GM12892 (cell line): ENCODE results near the gene PTK7.

ENCODE experiments used
- POLR2A ChIP-seq: IDR thresholded peaks from 2 replicates; pipeline ENCODE4 v1.6.1; 2011; ENCODE audit warnings: low read depth, low read length, control low read depth
- POLR2AphosphoS5 ChIP-seq: IDR thresholded peaks from 2 replicates; pipeline ENCODE4 v1.6.1; 2011; ENCODE audit warnings: low read depth, low read length, control low read depth
- TAF1 ChIP-seq: IDR thresholded peaks from 2 replicates; pipeline ENCODE4 v1.6.1; 2011; ENCODE audit warnings: low read depth, mild to moderate bottlenecking, control low read depth, low read length, borderline replicate concordance

GRCh38 chr6:43202451-43202850 lies 126.3 kb downstream of the PTK7 start:
- TF ChIP-seq POLR2A = no peak
- TF ChIP-seq POLR2AphosphoS5 = no peak
- no peak for TF ChIP-seq TAF1
